HCT116 (cell line): ENCODE results near the gene SUFU. TPM values are rescaled to one million over a fixed set of nuclear protein-coding genes. Genes with fewer than 3 reads are reported as not detected.

Experiments
- ATAC-seq: fragments of 200-7000 bp; cut with Tn5 transposase; 2 replicates; pipeline ENCODE4 v1.9.1; 2020; ENCODE audit warnings: mild to moderate bottlenecking, moderate library complexity
- BruUV-seq: library from RNA; stranded (reverse); fragments of 400-500 nt; replicated peaks from 2 replicates; lab custom pipeline; 2021; lab: Mats Ljungman, UMichigan
- CTCF ChIA-PET: fragments of 300-600 bp; sonication (Branson Sonifier 250); formaldehyde crosslinking; loops from one replicate; lab custom pipeline; 2021; ENCODE audit warnings: antibody characterized with exemption; lab: Charles Lee
- POLR2A ChIA-PET: fragments of 300-600, 350-600 bp; sonication (Branson Sonifier 250); formaldehyde crosslinking; loops from one replicate; lab custom pipeline; 2021; ENCODE audit warnings: antibody characterized with exemption; lab: Charles Lee
- RAD21 ChIA-PET, 2 experiments: fragments of 300-600 bp; sonication (Branson Sonifier 250); formaldehyde crosslinking; loops; one replicate each; lab custom pipeline; 2023; ENCODE audit warnings: low total read pairs in 2 of 2; ENCODE audit not compliant: uncharacterized antibody in 2 of 2, unreplicated experiment in 2 of 2, low non-redundant PET in 1 of 2; lab: Charles Lee
- DNase-seq: peaks from one replicate; pipeline ENCODE4 v3.0.0-alpha.2; 2010; ENCODE audit warnings: low read depth, low spot score
- H2AFZ ChIP-seq: fragments of 200-600 bp; shearing (Covaris generic), sonication (generic); 2 replicates; pipeline ENCODE4 v1.6.1; 2017; ENCODE audit warnings: low read depth, mixed run types, mixed read lengths, antibody characterized with exemption, low read length; ENCODE audit not compliant: poor library complexity, severe bottlenecking
- H3K27ac ChIP-seq: 2 replicates; pipeline ENCODE4 v1.5.1; 2012; ENCODE audit warnings: low read depth, low read length
- H3K27me3 ChIP-seq: fragments of 200-600 bp; sonication (generic); 2 replicates; pipeline ENCODE4 v1.6.1; 2016; ENCODE audit warnings: mixed run types, low read length, mixed read lengths; ENCODE audit not compliant: insufficient read depth
- H3K36me3 ChIP-seq, 2 experiments: fragments of 200-500 bp in 1 of 2; fragments of 200-600 bp in 1 of 2; sonication (Bioruptor generic) in 1 of 2; sonication (generic) in 1 of 2; 2 replicates each; pipeline versions ENCODE4 v1.5.1 to v1.6.1; 2014 to 2016; ENCODE audit warnings: low read length in 2 of 2, inconsistent platforms in 1 of 2, mixed read lengths in 1 of 2, mixed run types in 1 of 2; ENCODE audit not compliant: insufficient read depth in 2 of 2, control insufficient read depth in 1 of 2
- H3K4me1 ChIP-seq, 2 experiments: fragments of 200-600 bp in 1 of 2; sonication (generic) in 1 of 2; 2 replicates each; pipeline versions ENCODE4 v1.5.1 to v1.6.1; 2012 to 2017; ENCODE audit warnings: low read length in 2 of 2, inconsistent platforms in 1 of 2, mild to moderate bottlenecking in 1 of 2, mixed read lengths in 1 of 2, mixed run types in 1 of 2, moderate library complexity in 1 of 2; ENCODE audit not compliant: insufficient read depth in 2 of 2, control insufficient read depth in 1 of 2
- H3K4me2 ChIP-seq: fragments of 200-600 bp; sonication (generic); 2 replicates; pipeline ENCODE4 v1.6.1; 2017; ENCODE audit warnings: mixed run types, low read length, mixed read lengths
- H3K4me3 ChIP-seq, 2 experiments: fragments of 200-600 bp in 1 of 2; sonication (generic) in 1 of 2; replicated peaks in 1 of 2; 2 replicates each; pipeline ENCODE4 v1.5.1; 2011 to 2016; ENCODE audit warnings: low read length in 2 of 2, control low read depth in 1 of 2, low read depth in 1 of 2, mild to moderate bottlenecking in 1 of 2, mixed read lengths in 1 of 2, mixed run types in 1 of 2
- H3K79me2 ChIP-seq: fragments of 200-600 bp; sonication (generic); 2 replicates; pipeline ENCODE4 v1.6.1; 2017; ENCODE audit warnings: mild to moderate bottlenecking, mixed run types, low read length, moderate library complexity, mixed read lengths; ENCODE audit not compliant: insufficient read depth
- H3K9ac ChIP-seq: fragments of 200-600 bp; sonication (generic); 2 replicates; pipeline ENCODE4 v1.6.1; 2016; ENCODE audit warnings: low read length, mixed read lengths
- H3K9me2 ChIP-seq: fragments of 200-600 bp; sonication (generic), shearing (Covaris generic); 2 replicates; pipeline ENCODE4 v1.6.1; 2017; ENCODE audit warnings: mixed run types, mild to moderate bottlenecking, moderate library complexity; ENCODE audit not compliant: insufficient read depth
- H3K9me3 ChIP-seq, 2 experiments: fragments of 200-500 bp in 1 of 2; fragments of 200-600 bp in 1 of 2; sonication (Bioruptor generic) in 1 of 2; sonication (generic) in 1 of 2; 2 replicates each; pipeline ENCODE4 v1.6.1; 2014 to 2017; ENCODE audit warnings: low read length in 2 of 2, mixed read lengths in 2 of 2, inconsistent platforms in 1 of 2, low read depth in 1 of 2, mild to moderate bottlenecking in 1 of 2, mixed run types in 1 of 2, moderate library complexity in 1 of 2; ENCODE audit not compliant: control insufficient read depth in 1 of 2, insufficient read depth in 1 of 2
- H4K20me1 ChIP-seq: fragments of 200-600 bp; sonication (generic), shearing (Covaris generic); 2 replicates; pipeline ENCODE4 v1.6.1; 2017; ENCODE audit warnings: mixed run types, mild to moderate bottlenecking, moderate library complexity; ENCODE audit not compliant: insufficient read depth
- ELF1 ChIP-seq: IDR thresholded peaks from 2 replicates; pipeline ENCODE4 v1.6.1; 2012; ENCODE audit warnings: low read depth, borderline replicate concordance
- EZH2phosphoT487 ChIP-seq: fragments of 200-600 bp; IDR thresholded peaks from 2 replicates; pipeline ENCODE4 v1.6.1; 2018; ENCODE audit warnings: antibody characterized with exemption, borderline replicate concordance
- FOSL1 ChIP-seq: IDR thresholded peaks from 2 replicates; pipeline ENCODE4 v1.6.1; 2012; ENCODE audit warnings: low read depth
- POLR2AphosphoS5 ChIP-seq: IDR thresholded peaks from 2 replicates; pipeline ENCODE4 v1.6.1; 2011; ENCODE audit warnings: mild to moderate bottlenecking, low read depth, low read length, moderate library complexity
- SIN3A ChIP-seq: IDR thresholded peaks from 2 replicates; pipeline ENCODE4 v1.6.1; 2012; ENCODE audit warnings: low read depth
- SRF ChIP-seq: IDR thresholded peaks from 2 replicates; pipeline ENCODE4 v1.6.1; 2012; ENCODE audit warnings: low read depth
- ZNF274 ChIP-seq: fragments of 200-500 bp; sonication (Bioruptor generic); IDR thresholded peaks from 2 replicates; pipeline ENCODE4 v1.6.1; 2014; ENCODE audit warnings: mild to moderate bottlenecking, low read depth, low read length, inconsistent platforms
- intact Hi-C: fragments of 100-400 bp; cut with micrococcal nuclease; formaldehyde crosslinking; loops from 2 replicates; pipeline ENCODE4 v1.10.0; 2022
- total RNA-seq: library from RNA; stranded (reverse); gene quantifications from one replicate; pipeline ENCODE4 v1.2.1, GENCODE V29; 2021; ENCODE audit not compliant: unreplicated experiment

The SUFU gene
- total RNA-seq, 1 experiment from 2014 or later, result 18.8 TPM

- no peaks in the 10 kb centered on the region for H3K9me3 ChIP-seq
- POLR2A ChIA-PET, result no interaction called here
- no peak for DNase-seq
- CTCF ChIA-PET, result no interaction called here
- H3K4me1 ChIP-seq, result peaks cover 10 to 39% of the 10 kb centered on the region in 2 experiments
- H2AFZ ChIP-seq, result no peak overlapping the region
- no peak for ATAC-seq
- H3K9ac ChIP-seq, result no peak overlapping the region
- TF ChIP-seq SRF, result no peak
- no peak for TF ChIP-seq FOSL1
- no peak for TF ChIP-seq ELF1
- no peak for TF ChIP-seq SIN3A
- no peak for TF ChIP-seq ZNF274
- no peaks in the 10 kb centered on the region for H3K27me3 ChIP-seq
- H3K36me3 ChIP-seq, result peaks cover 2 to 21% of the 10 kb centered on the region in 2 experiments; a peak in 1 of 4 replicates
- no peak overlapping the region for H3K4me2 ChIP-seq
- H4K20me1 ChIP-seq, result no peaks in the 10 kb centered on the region; the same call in 1 of the 2 replicates
- peaks cover 92% of the 10 kb centered on the region for H3K79me2 ChIP-seq
- no peak overlapping the region for H3K4me3 ChIP-seq
- no peaks in the 10 kb centered on the region for H3K9me2 ChIP-seq
- no TSS peak for BruUV-seq
- no peak overlapping the region for H3K27ac ChIP-seq
- RAD21 ChIA-PET, result no interaction called here
- intact Hi-C loops, result no loop called here
Measured at GRCh38 chr10:102648269-102648888, 144.6 kb downstream of the SUFU start.

GRCh38 chr10:102648889-102649796, 145.4 kb downstream of the SUFU start:
- intact Hi-C loops, result no loop called here
- TF ChIP-seq POLR2AphosphoS5, result peak; percentile 6; the same call in 1 of the 2 replicates
- TF ChIP-seq EZH2phosphoT487, result no peak
- TF ChIP-seq, all 23 proteins: peak for 1
- Histone ChIP-seq H2AFZ (no peak overlapping the region), H3K27me3 (no peaks in the 10 kb centered on the region), H3K9ac (no peak overlapping the region), H3K9me2 (no peaks in the 10 kb centered on the region), H3K4me3 (no peak overlapping the region), H3K36me3 (peaks cover 2 to 21% of the 10 kb centered on the region in 2 experiments; a peak in 1 of 4 replicates), H3K27ac (no peak overlapping the region), H3K9me3 (no peaks in the 10 kb centered on the region), H3K4me1 (peaks cover 10 to 39% of the 10 kb centered on the region in 2 experiments), H4K20me1 (no peaks in the 10 kb centered on the region; the same call in 1 of the 2 replicates), H3K4me2 (no peak overlapping the region), H3K79me2 (peaks cover 98% of the 10 kb centered on the region)
- no TSS peak for BruUV-seq
- ChIA-PET RAD21 (no interaction called here), CTCF (no interaction called here), POLR2A (no interaction called here)
- no peak for ATAC-seq
- no peak for DNase-seq
